Mesendoderm (in vitro differentiated cells): ENCODE data around the gene DNASE1L3.

Experiments
- DNase-seq: peaks from one replicate; pipeline ENCODE4 v3.0.0; 2013
- H2AK5ac ChIP-seq: 2 replicates; pipeline ENCODE4 v1.6.1; 2013; ENCODE audit warnings: low read length, inconsistent platforms
- H2BK120ac ChIP-seq: 2 replicates; pipeline ENCODE4 v1.6.1; 2013; ENCODE audit warnings: low read depth, mild to moderate bottlenecking, low read length, moderate library complexity, mixed read lengths
- H2BK15ac ChIP-seq: replicated peaks from 2 replicates; pipeline ENCODE4 v1.6.1; 2013; ENCODE audit warnings: low read depth, mild to moderate bottlenecking, moderate library complexity
- H2BK5ac ChIP-seq: 2 replicates; pipeline ENCODE4 v1.6.1; 2013; ENCODE audit warnings: low read length, inconsistent platforms
- H3K18ac ChIP-seq: 2 replicates; pipeline ENCODE4 v1.6.1; 2013; ENCODE audit warnings: mild to moderate bottlenecking, low read length, mixed read lengths
- H3K23ac ChIP-seq: one replicate; pipeline ENCODE4 v1.6.1; 2013; ENCODE audit warnings: low read length
- H3K27ac ChIP-seq: 2 replicates; pipeline ENCODE4 v1.5.1; 2013; ENCODE audit warnings: low read depth, mild to moderate bottlenecking, inconsistent platforms, low read length, moderate library complexity
- H3K27me3 ChIP-seq: 2 replicates; pipeline ENCODE4 v1.6.1; 2013; ENCODE audit warnings: low read length, control low read depth, mild to moderate bottlenecking, inconsistent platforms; ENCODE audit not compliant: insufficient read depth, poor library complexity
- H3K36me3 ChIP-seq: 2 replicates; pipeline ENCODE4 v1.6.1; 2013; ENCODE audit warnings: low read length, inconsistent platforms; ENCODE audit not compliant: control insufficient read depth, insufficient read depth
- H3K4ac ChIP-seq: one replicate; pipeline ENCODE4 v1.6.1; 2013; ENCODE audit warnings: low read depth, mild to moderate bottlenecking, low read length, moderate library complexity
- H3K4me1 ChIP-seq: 2 replicates; pipeline ENCODE4 v1.6.1; 2013; ENCODE audit warnings: low read depth, low read length, inconsistent platforms; ENCODE audit not compliant: control insufficient read depth
- H3K4me2 ChIP-seq: 2 replicates; pipeline ENCODE4 v1.6.1; 2013; ENCODE audit warnings: low read length
- H3K4me3 ChIP-seq: 2 replicates; pipeline ENCODE4 v1.5.1; 2013; ENCODE audit warnings: mild to moderate bottlenecking, low read length
- H3K56ac ChIP-seq: one replicate; pipeline ENCODE4 v1.6.1; 2013; ENCODE audit warnings: low read length
- H3K79me1 ChIP-seq: 2 replicates; pipeline ENCODE4 v1.6.1; 2013; ENCODE audit warnings: low read length, inconsistent platforms
- H3K79me2 ChIP-seq: 2 replicates; pipeline ENCODE4 v1.6.1; 2013; ENCODE audit warnings: mild to moderate bottlenecking, low read length; ENCODE audit not compliant: control insufficient read depth, insufficient read depth
- H3K9ac ChIP-seq: 2 replicates; pipeline ENCODE4 v1.6.1; 2013; ENCODE audit warnings: low read length, inconsistent platforms
- H4K5ac ChIP-seq: one replicate; pipeline ENCODE4 v1.6.1; 2013; ENCODE audit warnings: low read length
- H4K8ac ChIP-seq: one replicate; pipeline ENCODE4 v1.6.1; 2013; ENCODE audit warnings: low read depth, mild to moderate bottlenecking, control low read depth, low read length, moderate library complexity
- WGBS: extraction: QIAGEN DNeasy Blood & Tissue Kit; methylation state at CpG from one replicate; pipeline ENCODE4 v1.1.7; 2013; ENCODE audit warnings: low lambda C conversion rate, missing lambda C conversion rate; ENCODE audit not compliant: insufficient coverage; ENCODE audit errors: extremely low coverage; 5-methylcytosine and 5-hydroxymethylcytosine counted together

Gene DNASE1L3

DNA sequence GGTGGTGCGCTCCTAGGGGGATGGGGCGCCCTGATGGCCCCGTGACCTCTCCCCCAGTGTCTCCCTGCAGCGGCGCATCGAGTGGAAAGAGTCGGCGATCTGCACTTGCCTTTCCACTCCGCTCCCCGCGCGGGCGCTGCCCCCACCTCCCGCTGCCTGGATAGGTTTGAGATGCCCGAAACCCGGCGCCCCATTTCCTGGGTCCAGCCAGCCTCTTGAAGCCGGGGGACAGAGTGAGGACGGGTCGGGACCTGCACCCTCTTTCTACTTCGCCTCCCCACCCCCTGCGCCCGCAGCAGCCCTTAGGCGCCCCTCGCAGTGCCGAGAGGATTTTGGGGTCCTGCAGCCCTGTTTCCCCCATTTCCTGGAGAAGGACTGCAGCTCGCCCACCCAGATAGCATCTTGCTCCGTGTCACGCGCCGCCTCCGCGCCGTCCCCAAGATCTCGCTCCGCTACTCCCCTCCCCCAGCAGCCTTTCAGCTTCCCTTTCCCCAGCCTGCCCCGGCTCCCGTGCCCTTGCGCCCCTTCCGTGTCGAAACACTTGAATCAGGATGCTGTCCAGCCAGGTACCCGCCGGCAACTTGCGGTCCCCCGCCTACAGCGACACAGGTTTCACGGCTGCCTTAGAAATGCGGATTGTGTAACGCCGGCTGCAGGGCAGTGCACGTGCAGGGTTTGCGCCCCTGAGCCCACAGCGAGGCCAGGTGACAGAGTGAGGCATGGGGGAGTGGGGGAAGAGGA lies 27.3 kb upstream of the DNASE1L3 start:
- Histone ChIP-seq H3K36me3 (no peaks in the 10 kb centered on the region), H2BK120ac (no peak overlapping the region), H3K4ac (no peak overlapping the region), H2BK5ac (no peak overlapping the region), H2BK15ac (no peak overlapping the region), H3K4me1 (peaks cover 8% of the 10 kb centered on the region), H3K79me2 (no peaks in the 10 kb centered on the region), H3K4me3 (peak overlapping the region; percentile 56), H3K27ac (no peak overlapping the region), H2AK5ac (no peak overlapping the region), H3K56ac (peak overlapping the region; percentile 56), H3K79me1 (no peaks in the 10 kb centered on the region), H3K18ac (peak overlapping the region; percentile 82), H4K8ac (no peak overlapping the region), H3K4me2 (peak overlapping the region; percentile 53), H3K23ac (peak overlapping the region; percentile 20), H4K5ac (no peak overlapping the region), H3K27me3 (no peaks in the 10 kb centered on the region), H3K9ac (peak overlapping the region; percentile 75)
- DNase-seq, result peak; percentile 49
- no CpG with 5 or more reads among the region's 53 CpGs for WGBS

DNA sequence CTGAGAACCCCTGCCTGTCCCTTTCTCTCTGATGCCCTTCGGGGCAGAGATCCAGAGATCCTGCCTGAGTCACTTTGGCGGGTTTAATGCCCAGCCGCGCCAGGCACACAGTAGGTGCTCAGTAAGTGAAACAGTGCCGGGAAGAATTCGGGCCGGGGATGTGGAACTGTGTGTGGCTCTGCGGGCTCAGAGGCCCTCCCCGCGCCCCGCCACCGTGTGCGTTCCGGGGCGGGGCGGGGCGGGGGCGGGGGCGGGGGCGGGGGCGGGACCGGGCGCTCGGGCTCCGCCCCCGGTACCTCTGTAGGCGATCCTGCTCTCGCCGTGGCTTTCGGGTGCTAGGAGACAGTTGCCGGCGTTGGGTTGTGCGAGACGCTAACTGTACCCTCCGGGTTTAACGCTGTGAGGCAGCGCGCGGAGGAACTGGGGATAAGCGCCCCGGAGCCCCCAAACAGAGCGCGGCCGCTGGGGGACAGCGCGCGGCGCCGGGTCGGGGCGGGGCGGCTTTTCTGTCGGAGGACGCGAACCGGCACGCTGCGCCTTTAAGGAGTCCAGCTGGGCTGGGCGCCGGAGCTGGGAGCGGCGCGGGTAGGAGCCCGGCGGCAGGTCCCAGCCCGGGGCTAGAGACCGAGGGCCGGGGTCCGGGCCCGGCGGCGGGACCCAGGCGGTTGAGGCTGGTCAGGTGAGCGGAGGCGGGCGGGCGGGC lies 26.6 kb upstream of the DNASE1L3 start, which contains the start of gene ABHD6:
ABHD6 (plus strand) TSS at position 555 of the 703 bp plus-strand sequence. CDS start 18,795 bp downstream, outside the sequence.
- no peaks in the 10 kb centered on the region for H3K27me3 ChIP-seq
- WGBS, result no CpG with 5 or more reads among the region's 77 CpGs
- H2BK120ac ChIP-seq, result no peak within 1 kb of the TSS
- H3K9ac ChIP-seq, result peak within 1 kb of the TSS; percentile 78
- peak within 1 kb of the TSS; percentile 90 for H3K4ac ChIP-seq
- H3K18ac ChIP-seq, result peak within 1 kb of the TSS; percentile 82
- H2AK5ac ChIP-seq, result no peak within 1 kb of the TSS
- no peaks in the 10 kb centered on the region for H3K36me3 ChIP-seq
- peak within 1 kb of the TSS; percentile 77 for H3K4me2 ChIP-seq
- no peak within 1 kb of the TSS for H2BK5ac ChIP-seq
- H3K27ac ChIP-seq, result peak within 1 kb of the TSS; percentile 57
- H3K4me3 ChIP-seq, result peak within 1 kb of the TSS; percentile 69
- peak; percentile 76 for DNase-seq
- no peak within 1 kb of the TSS for H4K5ac ChIP-seq
- H3K79me2 ChIP-seq, result no peaks in the 10 kb centered on the region
- peak within 1 kb of the TSS; percentile 91 for H3K56ac ChIP-seq
- H4K8ac ChIP-seq, result no peak within 1 kb of the TSS
- H3K79me1 ChIP-seq, result no peaks in the 10 kb centered on the region
- peak within 1 kb of the TSS; percentile 20 for H3K23ac ChIP-seq
- H3K4me1 ChIP-seq, result peaks cover 8% of the 10 kb centered on the region
- no peak within 1 kb of the TSS for H2BK15ac ChIP-seq

DNA sequence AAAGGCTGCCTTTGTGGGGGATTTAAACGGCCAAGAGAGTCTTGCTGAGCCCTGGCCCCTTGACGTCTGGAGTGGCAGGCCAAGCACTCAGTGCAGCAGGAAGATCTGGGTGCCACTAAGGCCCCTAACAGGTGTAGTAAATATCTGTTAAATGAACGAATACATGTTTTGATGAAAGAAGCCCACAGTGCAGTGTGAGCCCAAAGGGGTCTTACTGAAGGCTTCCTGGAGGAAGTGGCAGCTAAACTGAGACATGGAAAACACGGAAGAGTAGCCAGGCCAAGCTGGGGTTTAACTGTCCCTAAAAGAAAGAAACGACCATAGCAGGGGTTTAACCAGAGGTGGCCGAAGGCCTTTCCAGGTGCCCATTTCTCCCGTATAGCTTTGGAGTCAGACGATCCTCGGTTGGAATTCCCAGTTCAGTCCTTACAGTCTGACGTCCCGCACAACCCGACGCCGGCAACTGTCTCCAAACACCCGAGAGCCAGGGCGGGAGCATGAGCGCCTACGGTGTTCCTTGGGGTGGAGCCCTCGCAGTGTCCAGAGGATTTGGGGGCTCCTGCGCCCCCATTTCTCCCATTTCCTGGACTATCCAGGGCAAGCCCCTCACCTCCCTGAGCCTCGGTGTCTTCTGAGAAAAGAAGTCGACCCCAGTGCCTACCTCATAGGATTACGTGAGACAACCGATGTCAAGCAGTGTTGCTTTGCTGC lies 25.9 kb upstream of the DNASE1L3 start:
- Histone ChIP-seq H4K8ac (no peak overlapping the region), H3K4me3 (peak overlapping the region; percentile 38), H3K9ac (peak overlapping the region; percentile 70), H3K79me1 (no peaks in the 10 kb centered on the region), H3K4ac (no peak overlapping the region), H3K56ac (peak overlapping the region; percentile 85), H2BK5ac (no peak overlapping the region), H4K5ac (no peak overlapping the region), H3K23ac (no peak overlapping the region), H3K27ac (no peak overlapping the region), H2AK5ac (no peak overlapping the region), H3K4me1 (peaks cover 8% of the 10 kb centered on the region), H3K27me3 (no peaks in the 10 kb centered on the region), H2BK15ac (no peak overlapping the region), H2BK120ac (no peak overlapping the region), H3K36me3 (no peaks in the 10 kb centered on the region), H3K79me2 (no peaks in the 10 kb centered on the region), H3K18ac (peak overlapping the region; percentile 68), H3K4me2 (peak overlapping the region; percentile 77)
- WGBS, result no CpG with 5 or more reads among the region's 24 CpGs
- DNase-seq, result peak; percentile 41

DNA sequence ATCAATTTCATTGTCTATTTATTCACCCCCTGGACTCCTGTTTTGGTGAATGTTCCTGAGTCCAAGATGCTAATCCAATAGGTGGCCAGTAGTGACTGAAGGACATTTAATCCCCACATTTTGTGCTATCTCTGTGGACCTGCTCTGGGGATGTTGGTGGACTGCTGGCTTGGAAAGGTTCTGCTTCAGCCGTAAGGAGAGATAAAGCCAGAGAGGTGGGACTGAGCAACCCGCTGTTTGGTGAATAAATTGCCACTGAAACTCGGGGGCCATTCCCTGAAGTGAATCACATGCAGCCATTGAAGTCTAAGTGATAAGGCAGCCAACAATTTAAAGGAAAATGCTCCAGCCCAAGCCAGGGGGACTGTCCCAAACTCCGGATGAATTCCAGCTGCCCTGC lies 25.2 kb upstream of the DNASE1L3 start:
- Histone ChIP-seq H3K4ac (no peak overlapping the region), H4K8ac (no peak overlapping the region), H2BK5ac (no peak overlapping the region), H2BK120ac (no peak overlapping the region), H2BK15ac (no peak overlapping the region), H2AK5ac (no peak overlapping the region), H3K4me1 (peaks cover 8% of the 10 kb centered on the region), H3K79me1 (no peaks in the 10 kb centered on the region), H3K56ac (peak overlapping the region; percentile 37), H3K4me2 (no peak overlapping the region), H3K36me3 (no peaks in the 10 kb centered on the region), H3K23ac (no peak overlapping the region), H3K4me3 (no peak overlapping the region), H4K5ac (no peak overlapping the region), H3K79me2 (no peaks in the 10 kb centered on the region), H3K9ac (no peak overlapping the region), H3K27ac (no peak overlapping the region), H3K18ac (no peak overlapping the region), H3K27me3 (no peaks in the 10 kb centered on the region)
- WGBS, result no CpG with 5 or more reads among the region's 4 CpGs
- no peak for DNase-seq

DNA sequence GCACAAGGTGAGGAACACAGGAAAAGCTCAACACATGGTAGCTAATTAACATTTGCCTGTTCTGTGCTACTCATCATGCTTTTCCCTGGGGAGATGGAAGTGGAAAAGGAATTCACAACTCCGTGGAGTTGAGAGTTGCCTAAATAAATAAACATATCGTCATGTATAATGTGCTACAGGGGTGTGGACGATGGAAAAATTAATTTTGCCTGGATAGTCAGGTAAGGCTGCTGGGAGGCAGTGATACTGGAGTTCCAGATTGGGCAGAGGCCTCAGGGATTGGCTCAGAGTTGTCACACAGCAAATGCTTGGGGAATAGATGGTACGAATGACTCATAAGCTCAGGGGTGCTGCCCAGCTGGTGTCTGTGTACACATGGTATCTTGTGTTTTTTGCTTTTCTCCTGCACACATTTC lies 23.8 kb upstream of the DNASE1L3 start:
- Histone ChIP-seq H3K56ac (no peak overlapping the region), H3K27ac (no peak overlapping the region), H3K36me3 (no peaks in the 10 kb centered on the region), H3K27me3 (no peaks in the 10 kb centered on the region), H3K23ac (no peak overlapping the region), H2BK120ac (no peak overlapping the region), H2AK5ac (no peak overlapping the region), H3K18ac (no peak overlapping the region), H3K79me1 (no peaks in the 10 kb centered on the region), H3K79me2 (no peaks in the 10 kb centered on the region), H3K4ac (no peak overlapping the region), H3K9ac (no peak overlapping the region), H3K4me3 (no peak overlapping the region), H2BK5ac (no peak overlapping the region), H4K8ac (no peak overlapping the region), H3K4me2 (no peak overlapping the region), H2BK15ac (no peak overlapping the region), H3K4me1 (peaks cover 8% of the 10 kb centered on the region), H4K5ac (no peak overlapping the region)
- no CpG with 5 or more reads among the region's 4 CpGs for WGBS
- no peak for DNase-seq
